Neural cell (in vitro differentiated cells): ENCODE results near the gene AP1S3.

Experiments used
- EP300 ChIP-seq: fragments of 450-650 bp; conservative IDR thresholded peaks from 2 replicates; pipeline ENCODE4 v1.6.1; 2014; ENCODE audit warnings: antibody characterized with exemption, mild to moderate bottlenecking, moderate library complexity; ENCODE audit not compliant: poor library complexity, severe bottlenecking
- EZH2 ChIP-seq: fragments of 200-600, 300-800 bp; shearing (Covaris generic), sonication (generic); IDR thresholded peaks from 2 replicates; pipeline ENCODE4 v1.6.1; 2014; ENCODE audit warnings: antibody characterized with exemption, low read length, borderline replicate concordance, mild to moderate bottlenecking; ENCODE audit not compliant: insufficient read depth, poor library complexity, severe bottlenecking
- RAD21 ChIP-seq: fragments of 450-650 bp; conservative IDR thresholded peaks from 2 replicates; pipeline ENCODE4 v1.6.1; 2014; ENCODE audit warnings: antibody characterized with exemption, mild to moderate bottlenecking, moderate library complexity

DNA sequence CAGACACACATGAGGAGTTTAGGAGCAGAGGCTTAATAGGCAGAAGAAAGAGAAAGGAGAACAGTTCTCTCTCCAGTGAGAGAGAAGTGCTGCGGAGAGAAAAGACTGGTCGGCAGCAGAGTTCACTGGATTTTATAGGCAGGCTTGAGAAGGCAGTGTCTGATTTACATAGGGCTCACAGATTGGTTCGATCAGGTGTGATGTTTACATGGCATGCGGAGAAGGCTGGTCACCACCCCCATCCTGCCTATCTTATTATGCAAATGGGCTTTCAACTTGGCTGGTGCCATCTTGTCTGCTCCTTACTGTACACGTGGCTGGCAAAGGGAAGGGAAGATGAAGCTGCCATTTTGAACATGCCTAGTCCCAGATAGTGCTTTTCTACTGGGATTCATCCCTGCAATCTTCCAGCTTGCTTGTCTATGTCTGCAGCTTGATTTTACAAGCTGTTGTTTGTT is 113.4 kb downstream of the AP1S3 start:
- TF ChIP-seq EP300 (no peak), EZH2 (no peak), RAD21 (no peak)
